Ishikawa (cell line): ENCODE data around the gene RPS6KA5.

Experiments used
- CEBPB ChIP-seq: IDR thresholded peaks from 2 replicates; pipeline ENCODE4 v1.6.1; 2012
- CREB1 ChIP-seq: IDR thresholded peaks from 2 replicates; pipeline ENCODE4 v1.6.1; 2012; ENCODE audit warnings: low read depth
- EGR1 ChIP-seq: IDR thresholded peaks from 2 replicates; pipeline ENCODE4 v1.6.1; 2012
- EP300 ChIP-seq: IDR thresholded peaks from 2 replicates; pipeline ENCODE4 v1.6.1; 2012; ENCODE audit warnings: borderline replicate concordance
- FOXM1 ChIP-seq: IDR thresholded peaks from 2 replicates; pipeline ENCODE4 v1.6.1; 2012; ENCODE audit warnings: low read depth, borderline replicate concordance
- MAX ChIP-seq: IDR thresholded peaks from 2 replicates; pipeline ENCODE4 v1.6.1; 2012
- NFIC ChIP-seq: IDR thresholded peaks from 2 replicates; pipeline ENCODE4 v1.6.1; 2012
- RAD21 ChIP-seq: IDR thresholded peaks from 2 replicates; pipeline ENCODE4 v1.6.1; 2012; ENCODE audit warnings: low read depth
- REST ChIP-seq: IDR thresholded peaks from 2 replicates; pipeline ENCODE4 v1.6.1; 2012; ENCODE audit warnings: low read depth, mild to moderate bottlenecking
- TAF1 ChIP-seq: IDR thresholded peaks from 2 replicates; pipeline ENCODE4 v1.6.1; 2012; ENCODE audit warnings: low read depth, mild to moderate bottlenecking
- TCF12 ChIP-seq: IDR thresholded peaks from 2 replicates; pipeline ENCODE4 v1.6.1; 2012; ENCODE audit warnings: low read depth
- TEAD4 ChIP-seq: IDR thresholded peaks from 2 replicates; pipeline ENCODE4 v1.6.1; 2012
- USF1 ChIP-seq: IDR thresholded peaks from 2 replicates; pipeline ENCODE4 v1.6.1; 2012
- YY1 ChIP-seq: IDR thresholded peaks from 2 replicates; pipeline ENCODE4 v1.6.1; 2012; ENCODE audit warnings: low read depth
- ZBTB7A ChIP-seq: IDR thresholded peaks from 2 replicates; pipeline ENCODE4 v1.6.1; 2012; ENCODE audit warnings: low read depth

The RPS6KA5 gene

GRCh38 chr14:91088585-91089235 lies 28.3 kb upstream of the RPS6KA5 start:
- no peak for TF ChIP-seq MAX
- TF ChIP-seq EP300, result no peak
- no peak for TF ChIP-seq CREB1
- no peak for TF ChIP-seq TEAD4
- TF ChIP-seq FOXM1, result no peak
- TF ChIP-seq USF1, result no peak
- no peak for TF ChIP-seq YY1
- no peak for TF ChIP-seq TCF12
- no peak for TF ChIP-seq REST
- TF ChIP-seq NFIC, result no peak
- no peak for TF ChIP-seq EGR1
- TF ChIP-seq RAD21, result no peak
- TF ChIP-seq ZBTB7A, result no peak
- no peak for TF ChIP-seq TAF1
- TF ChIP-seq CEBPB, result no peak

- TF ChIP-seq TEAD4, result no peak
- no peak for TF ChIP-seq USF1
- no peak for TF ChIP-seq ZBTB7A
- no peak for TF ChIP-seq EP300
- TF ChIP-seq MAX, result no peak
- TF ChIP-seq REST, result no peak
- TF ChIP-seq FOXM1, result no peak
- no peak for TF ChIP-seq TCF12
- no peak for TF ChIP-seq EGR1
- TF ChIP-seq CEBPB, result no peak
- TF ChIP-seq RAD21, result no peak
- TF ChIP-seq CREB1, result no peak
- TF ChIP-seq TAF1, result no peak
- TF ChIP-seq NFIC, result no peak
- no peak for TF ChIP-seq YY1
Measured at GRCh38 chr14:91084516-91084915, 24.1 kb upstream of the RPS6KA5 start.

- TF ChIP-seq ZBTB7A (no peak), EGR1 (no peak), TAF1 (no peak), MAX (no peak), EP300 (no peak), TEAD4 (no peak), REST (no peak), FOXM1 (no peak)
Measured at GRCh38 chr14:91082282-91082681, 21.8 kb upstream of the RPS6KA5 start.

GRCh38 chr14:91080071-91080470 lies 19.6 kb upstream of the RPS6KA5 start:
- TF ChIP-seq NFIC, result no peak
- no peak for TF ChIP-seq CREB1
- TF ChIP-seq RAD21, result no peak
- TF ChIP-seq FOXM1, result no peak
- no peak for TF ChIP-seq TAF1
- no peak for TF ChIP-seq USF1
- no peak for TF ChIP-seq EP300
- TF ChIP-seq TEAD4, result no peak
- TF ChIP-seq ZBTB7A, result no peak
- no peak for TF ChIP-seq CEBPB
- TF ChIP-seq REST, result no peak
- no peak for TF ChIP-seq MAX
- no peak for TF ChIP-seq YY1
- no peak for TF ChIP-seq EGR1
- no peak for TF ChIP-seq TCF12
